Measurements from ENCODE around the gene CLDN25.
"Not testable (repeated sequence)": the region's sequence is repeated elsewhere in the genome, so short reads cannot be mapped to it uniquely, and the experiment has no call there.

- TF ChIP-seq CTCF (IDR thresholded peaks at IDR 0.05; ENCODE audit: insufficient read depth, low read length); SPI1 (IDR thresholded peaks at IDR 0.05; ENCODE audit: borderline replicate concordance, low read depth); POLR2AphosphoS5 (IDR thresholded peaks at IDR 0.05; ENCODE audit: low read depth); REST (IDR thresholded peaks at IDR 0.05; ENCODE audit: insufficient replicate concordance, low read depth): not testable (repeated sequence)
Observed at GRCh38 chr11:113763040-113763439, 16.6 kb upstream of the CLDN25 start.

Data from HL-60 (cell line).